Measurements from ENCODE around the gene LYRM4.

Gene LYRM4

GRCh38 chr6:5202941-5203340 lies 57.8 kb downstream of the LYRM4 start:
- no peak for DNase-seq

- no peak for DNase-seq
Observed at GRCh38 chr6:5202206-5202605, 58.5 kb downstream of the LYRM4 start.

GRCh38 chr6:5201271-5201670 lies 59.5 kb downstream of the LYRM4 start:
- DNase-seq, result no peak

- DNase-seq, result no peak
Observed at GRCh38 chr6:5199702-5200101, 61.0 kb downstream of the LYRM4 start.

- no peak for DNase-seq
Observed at GRCh38 chr6:5199283-5199682, 61.5 kb downstream of the LYRM4 start.

- no peak for DNase-seq
Observed at GRCh38 chr6:5197084-5197483, 63.7 kb downstream of the LYRM4 start.

GRCh38 chr6:5192135-5192794 lies 68.5 kb downstream of the LYRM4 start:
- no peak for DNase-seq

GRCh38 chr6:5191722-5192121 lies 69.0 kb downstream of the LYRM4 start:
- DNase-seq, result no peak

- DNase-seq, result no peak
Observed at GRCh38 chr6:5191222-5191621, 69.5 kb downstream of the LYRM4 start.

GRCh38 chr6:5190507-5190906 lies 70.2 kb downstream of the LYRM4 start:
- no peak for DNase-seq

- DNase-seq, result no peak
Observed at GRCh38 chr6:5188646-5189045, 72.1 kb downstream of the LYRM4 start.

- no peak for DNase-seq
Observed at GRCh38 chr6:5184878-5185277, 75.9 kb downstream of the LYRM4 start.

- DNase-seq, result no peak
Observed at GRCh38 chr6:5184218-5184617, 76.5 kb downstream of the LYRM4 start.

- DNase-seq, result no peak
Observed at GRCh38 chr6:5181510-5182317, 79.0 kb downstream of the LYRM4 start.

- no peak for DNase-seq
Observed at GRCh38 chr6:5180636-5181035, 80.1 kb downstream of the LYRM4 start.

- no peak for DNase-seq
Observed at GRCh38 chr6:5179917-5180316, 80.8 kb downstream of the LYRM4 start.

GRCh38 chr6:5178806-5179205 lies 81.9 kb downstream of the LYRM4 start:
- DNase-seq, result no peak

- DNase-seq, result no peak
Observed at GRCh38 chr6:5175635-5176034, 85.1 kb downstream of the LYRM4 start.

GRCh38 chr6:5174756-5175549 lies 85.8 kb downstream of the LYRM4 start:
- peak; percentile 6 for DNase-seq

GRCh38 chr6:5174244-5174643 lies 86.5 kb downstream of the LYRM4 start:
- peak; percentile 60 for DNase-seq

GRCh38 chr6:5173810-5174209 lies 86.9 kb downstream of the LYRM4 start:
- no peak for DNase-seq

- no peak for DNase-seq
Observed at GRCh38 chr6:5172897-5173474, 87.8 kb downstream of the LYRM4 start.

- DNase-seq, result peak; percentile 22
Observed at GRCh38 chr6:5172041-5172653, 88.6 kb downstream of the LYRM4 start.

Data from DMS153 (cell line).